Uterus (tissue), 4 donors: ENCODE data around the gene GRIN1. TPM values are rescaled to one million over a fixed set of nuclear protein-coding genes. Genes with fewer than 3 reads are reported as not detected.

Experiments
- DNase-seq, 2 donors: peaks; one replicate each; pipeline ENCODE4 v3.0.0-alpha.2; 2019 to 2020
- H3K27ac ChIP-seq, 2 donors: fragments of 200-600 bp; sonication (generic); 1 replicate in 1 of 2; 2 replicates in 1 of 2; pipeline ENCODE4 v1.5.1; 2016 to 2018
- H3K27me3 ChIP-seq, 2 donors: fragments of 200-600 bp; sonication (generic); one replicate each; pipeline ENCODE4 v1.5.1; 2018 to 2019; ENCODE audit warnings: control low read depth in 1 of 2
- H3K36me3 ChIP-seq, 2 donors: fragments of 200-600 bp; sonication (generic); one replicate each; pipeline ENCODE4 v1.5.1; 2019; ENCODE audit warnings: control low read depth in 1 of 2
- H3K4me1 ChIP-seq, 2 donors: fragments of 200-600 bp; sonication (generic); one replicate each; pipeline ENCODE4 v1.5.1; 2018 to 2019; ENCODE audit warnings: control low read depth in 1 of 2
- H3K4me3 ChIP-seq, 2 donors: fragments of 200-600 bp; sonication (generic); 1 replicate in 1 of 2; 2 replicates in 1 of 2; pipeline ENCODE4 v1.5.1; 2018 to 2019; ENCODE audit warnings: mild to moderate bottlenecking in 1 of 2
- H3K9me3 ChIP-seq, 2 donors: fragments of 200-600 bp; sonication (generic); one replicate each; pipeline ENCODE4 v1.5.1; 2019; ENCODE audit warnings: control low read depth in 1 of 2
- POLR2A ChIP-seq, 2 donors: fragments of 450-650 bp; IDR thresholded peaks; one replicate each; pipeline ENCODE4 v1.6.1; 2016; ENCODE audit warnings: antibody characterized with exemption in 2 of 2, mild to moderate bottlenecking in 1 of 2, moderate library complexity in 1 of 2
- intact Hi-C: fragments of 100-400 bp; cut with DNase I; formaldehyde crosslinking; loops from one replicate; pipeline ENCODE4 v1.15.1; 2023; ENCODE audit warnings: low total_unique reads
- total RNA-seq, 4 donors: library from RNA; depleted of rRNA in 3 of 4; stranded (reverse); fragments of >200 nt in 3 of 4; gene quantifications; one replicate each; pipeline versions ENCODE4 v1.1.0 to v1.2.4, GENCODE V29; 2014 to 2023
- TF ChIP-seq, protein P1 (sequence below), 4 experiments: fragments of 200-600 bp in 2 of 4; fragments of 450-650 bp in 2 of 4; sonication (generic) in 2 of 4; IDR thresholded peaks; one replicate each; pipeline ENCODE4 v1.5.1; 2016 to 2019; ENCODE audit warnings: antibody characterized with exemption in 4 of 4, mild to moderate bottlenecking in 2 of 4, moderate library complexity in 1 of 4
- donor health status: DM: yes; HTN: yes; CAD: no.

GRIN1 gene
- total RNA-seq, 4 donors from 2014 or later, result not detected

- H3K36me3 ChIP-seq, result no peaks in the 10 kb centered on the region
- peaks cover 36 to 69% of the 10 kb centered on the region in 2 donors for H3K27me3 ChIP-seq
- TF ChIP-seq, protein P1, sequence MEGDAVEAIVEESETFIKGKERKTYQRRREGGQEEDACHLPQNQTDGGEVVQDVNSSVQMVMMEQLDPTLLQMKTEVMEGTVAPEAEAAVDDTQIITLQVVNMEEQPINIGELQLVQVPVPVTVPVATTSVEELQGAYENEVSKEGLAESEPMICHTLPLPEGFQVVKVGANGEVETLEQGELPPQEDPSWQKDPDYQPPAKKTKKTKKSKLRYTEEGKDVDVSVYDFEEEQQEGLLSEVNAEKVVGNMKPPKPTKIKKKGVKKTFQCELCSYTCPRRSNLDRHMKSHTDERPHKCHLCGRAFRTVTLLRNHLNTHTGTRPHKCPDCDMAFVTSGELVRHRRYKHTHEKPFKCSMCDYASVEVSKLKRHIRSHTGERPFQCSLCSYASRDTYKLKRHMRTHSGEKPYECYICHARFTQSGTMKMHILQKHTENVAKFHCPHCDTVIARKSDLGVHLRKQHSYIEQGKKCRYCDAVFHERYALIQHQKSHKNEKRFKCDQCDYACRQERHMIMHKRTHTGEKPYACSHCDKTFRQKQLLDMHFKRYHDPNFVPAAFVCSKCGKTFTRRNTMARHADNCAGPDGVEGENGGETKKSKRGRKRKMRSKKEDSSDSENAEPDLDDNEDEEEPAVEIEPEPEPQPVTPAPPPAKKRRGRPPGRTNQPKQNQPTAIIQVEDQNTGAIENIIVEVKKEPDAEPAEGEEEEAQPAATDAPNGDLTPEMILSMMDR (IDR thresholded peaks at IDR 0.05), result no peak
- no peak for TF ChIP-seq POLR2A (IDR thresholded peaks at IDR 0.05)
- intact Hi-C loops, result no loop called here
- no peaks in the 10 kb centered on the region for H3K9me3 ChIP-seq
- H3K4me3 ChIP-seq, result no peak overlapping the region
- no peak overlapping the region for H3K27ac ChIP-seq
- DNase-seq, result no peak
- H3K4me1 ChIP-seq, result peaks cover 0 to 17% of the 10 kb centered on the region in 2 donors
Measured at GRCh38 chr9:137159105-137160053, 20.4 kb downstream of the GRIN1 start.

GRCh38 chr9:137160054-137160425, 21.1 kb downstream of the GRIN1 start:
- Histone ChIP-seq H3K27ac (no peak overlapping the region), H3K9me3 (no peaks in the 10 kb centered on the region), H3K36me3 (no peaks in the 10 kb centered on the region), H3K27me3 (peaks cover 36 to 76% of the 10 kb centered on the region in 2 donors), H3K4me3 (no peak overlapping the region), H3K4me1 (peaks cover 0 to 17% of the 10 kb centered on the region in 2 donors)
- DNase-seq, result no peak
- intact Hi-C loops, result no loop called here
- no peak for TF ChIP-seq POLR2A (IDR thresholded peaks at IDR 0.05)
- TF ChIP-seq, protein P1 (IDR thresholded peaks at IDR 0.05), result no peak

- Histone ChIP-seq H3K27ac (no peak overlapping the region), H3K36me3 (no peaks in the 10 kb centered on the region), H3K4me3 (no peak overlapping the region), H3K4me1 (peaks cover 0 to 17% of the 10 kb centered on the region in 2 donors), H3K9me3 (no peaks in the 10 kb centered on the region), H3K27me3 (peaks cover 36 to 78% of the 10 kb centered on the region in 2 donors)
- TF ChIP-seq, protein P1 (IDR thresholded peaks at IDR 0.05), result no peak
- no peak for TF ChIP-seq POLR2A (IDR thresholded peaks at IDR 0.05)
- intact Hi-C loops, result no loop called here
- DNase-seq, result no peak
Measured at GRCh38 chr9:137160716-137161557, 22.0 kb downstream of the GRIN1 start.

DNA sequence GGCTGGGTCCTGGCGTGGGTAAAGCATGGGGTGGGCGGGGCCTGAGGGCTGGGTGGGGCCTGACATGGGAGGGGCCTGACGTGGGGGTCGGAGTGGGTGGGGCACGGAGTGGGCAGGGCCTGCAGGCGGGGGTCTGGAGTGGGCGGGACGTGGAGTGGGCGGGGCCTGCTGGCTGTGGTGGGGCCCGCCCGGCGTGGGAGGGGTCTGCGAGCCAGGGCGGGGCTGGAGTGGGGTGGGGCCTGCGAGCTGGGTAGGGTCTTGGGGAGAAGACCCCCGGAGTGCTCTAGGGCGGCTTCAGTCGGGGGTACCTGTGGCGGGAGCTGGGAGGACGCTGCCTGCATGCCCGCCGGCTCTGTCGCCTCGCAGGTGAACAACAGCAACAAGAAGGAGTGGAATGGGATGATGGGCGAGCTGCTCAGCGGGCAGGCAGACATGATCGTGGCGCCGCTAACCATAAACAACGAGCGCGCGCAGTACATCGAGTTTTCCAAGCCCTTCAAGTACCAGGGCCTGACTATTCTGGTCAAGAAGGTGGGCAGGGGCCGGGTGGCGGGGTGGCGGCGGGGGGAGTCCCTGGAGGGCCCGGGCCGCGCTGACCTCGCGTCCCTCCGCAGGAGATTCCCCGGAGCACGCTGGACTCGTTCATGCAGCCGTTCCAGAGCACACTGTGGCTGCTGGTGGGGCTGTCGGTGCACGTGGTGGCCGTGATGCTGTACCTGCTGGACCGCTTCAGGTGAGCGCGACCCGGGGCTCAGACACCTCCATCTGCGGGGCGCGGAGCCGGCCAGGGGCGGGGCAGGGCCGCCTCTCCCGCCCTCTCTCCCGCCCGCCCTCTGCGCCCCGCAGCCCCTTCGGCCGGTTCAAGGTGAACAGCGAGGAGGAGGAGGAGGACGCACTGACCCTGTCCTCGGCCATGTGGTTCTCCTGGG, 22.9 kb downstream of the GRIN1 start:
- no peaks in the 10 kb centered on the region for H3K9me3 ChIP-seq
- DNase-seq, result no peak
- H3K4me3 ChIP-seq, result no peak overlapping the region
- H3K27me3 ChIP-seq, result peaks cover 37 to 86% of the 10 kb centered on the region in 2 donors
- intact Hi-C loops, result no loop called here
- no peak overlapping the region for H3K27ac ChIP-seq
- H3K4me1 ChIP-seq, result peaks cover 0 to 17% of the 10 kb centered on the region in 2 donors
- no peaks in the 10 kb centered on the region for H3K36me3 ChIP-seq
- TF ChIP-seq, protein P1 (IDR thresholded peaks at IDR 0.05), result no peak
- no peak for TF ChIP-seq POLR2A (IDR thresholded peaks at IDR 0.05)
